ENCODE measurements around the gene MLANA.

The MLANA gene, protein sequence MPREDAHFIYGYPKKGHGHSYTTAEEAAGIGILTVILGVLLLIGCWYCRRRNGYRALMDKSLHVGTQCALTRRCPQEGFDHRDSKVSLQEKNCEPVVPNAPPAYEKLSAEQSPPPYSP

DNA sequence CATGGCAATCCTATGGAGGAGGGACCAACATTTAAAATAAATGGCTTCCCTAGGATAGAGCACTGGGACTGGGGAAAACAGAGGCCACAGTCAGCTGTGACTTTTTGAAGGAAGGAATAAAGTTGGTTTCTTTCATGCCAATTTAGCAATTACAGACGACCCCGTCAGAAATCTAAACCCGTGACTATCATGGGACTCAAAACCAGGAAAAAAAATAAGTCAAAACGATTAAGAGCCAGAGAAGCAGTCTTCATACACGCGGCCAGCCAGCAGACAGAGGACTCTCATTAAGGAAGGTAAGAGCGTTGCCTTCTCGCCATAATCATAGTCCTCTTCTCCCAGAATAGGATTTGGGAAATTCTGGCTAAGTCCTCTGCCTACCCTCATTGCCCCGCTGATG, at the start of gene MLANA:
MLANA (plus strand) TSS at position 249 of the 400 bp plus-strand sequence. CDS start 1,586 bp downstream, outside the sequence.
- no peak for DNase-seq

DNA sequence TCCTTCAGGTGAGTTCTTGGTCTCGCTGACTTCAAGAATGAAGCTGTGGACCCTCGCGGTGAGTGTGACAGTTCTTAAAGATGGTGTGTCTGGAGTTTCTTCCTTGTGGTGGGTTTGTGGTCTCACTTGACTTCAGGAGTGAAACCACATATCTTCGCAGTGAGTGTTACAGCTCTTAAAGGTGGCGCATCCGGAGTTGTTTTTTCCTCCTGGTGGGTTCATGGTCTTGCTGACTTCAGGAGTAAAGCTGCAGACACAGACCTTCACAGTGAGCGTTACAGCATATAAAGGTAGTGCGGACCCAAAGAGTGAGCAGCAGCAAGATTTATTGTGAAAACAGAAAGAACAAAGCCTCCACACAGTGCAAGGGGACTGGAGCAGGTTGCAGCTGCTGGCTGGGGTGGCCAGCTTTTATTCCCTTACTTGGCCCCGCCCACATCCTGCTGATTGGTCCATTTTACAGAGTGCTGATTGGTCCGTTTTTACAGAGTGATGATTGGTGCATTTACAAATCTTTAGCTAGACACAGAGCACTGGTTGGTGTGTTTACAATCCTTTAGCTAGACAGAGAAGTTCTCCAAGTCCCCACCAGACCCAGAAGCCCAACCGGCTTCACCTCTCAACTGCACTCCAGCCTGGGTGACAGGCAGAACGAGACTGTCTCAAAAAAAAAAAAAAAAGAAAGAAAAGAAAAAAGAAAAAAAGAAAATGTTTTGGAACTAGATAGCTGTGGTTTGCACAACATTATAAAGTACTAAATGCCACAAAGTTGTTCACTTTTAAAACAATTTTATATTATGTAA, 48.7 kb upstream of the MLANA start:
- no peak for DNase-seq

DNA sequence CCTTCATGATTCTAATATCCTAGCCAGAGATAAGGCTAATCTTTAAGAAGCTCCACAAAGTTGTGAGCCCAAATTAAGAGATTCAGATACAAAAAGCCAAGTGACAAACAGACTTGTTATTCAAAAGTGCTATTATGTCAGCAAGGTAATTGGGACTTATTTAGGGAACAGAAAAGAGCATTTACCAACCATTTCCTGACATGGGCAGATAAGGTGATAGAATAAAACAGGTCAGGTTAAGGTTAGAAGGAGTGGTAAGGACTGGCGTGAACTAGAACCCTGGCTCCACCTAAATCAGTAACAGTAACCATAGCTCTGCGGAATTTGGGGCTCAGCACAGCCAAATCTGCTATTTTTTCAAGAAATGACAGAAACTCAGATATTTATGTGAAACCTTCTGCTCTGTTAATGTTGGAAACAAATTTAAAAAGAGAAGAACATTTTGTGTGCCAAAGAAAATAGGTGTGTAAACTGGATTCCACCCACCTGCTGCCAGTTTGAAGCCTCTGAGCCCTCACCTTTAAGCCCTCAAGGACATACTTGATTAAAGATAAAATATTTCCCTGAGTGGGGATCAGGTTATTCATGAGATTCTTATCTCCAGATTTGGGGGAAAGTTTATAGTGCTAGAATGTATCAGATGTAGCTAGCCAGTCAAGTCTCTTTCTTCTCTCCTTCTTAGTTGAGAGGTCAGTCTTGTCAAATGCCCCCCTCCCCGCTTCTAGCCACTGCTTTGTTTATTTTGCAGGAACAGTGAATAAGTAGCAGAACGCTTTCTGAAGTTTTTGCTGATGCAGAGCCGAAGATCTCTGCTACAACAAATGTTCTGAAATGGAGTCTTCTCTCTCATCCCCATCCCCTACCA, 47.5 kb upstream of the MLANA start:
- DNase-seq: no peak

DNA sequence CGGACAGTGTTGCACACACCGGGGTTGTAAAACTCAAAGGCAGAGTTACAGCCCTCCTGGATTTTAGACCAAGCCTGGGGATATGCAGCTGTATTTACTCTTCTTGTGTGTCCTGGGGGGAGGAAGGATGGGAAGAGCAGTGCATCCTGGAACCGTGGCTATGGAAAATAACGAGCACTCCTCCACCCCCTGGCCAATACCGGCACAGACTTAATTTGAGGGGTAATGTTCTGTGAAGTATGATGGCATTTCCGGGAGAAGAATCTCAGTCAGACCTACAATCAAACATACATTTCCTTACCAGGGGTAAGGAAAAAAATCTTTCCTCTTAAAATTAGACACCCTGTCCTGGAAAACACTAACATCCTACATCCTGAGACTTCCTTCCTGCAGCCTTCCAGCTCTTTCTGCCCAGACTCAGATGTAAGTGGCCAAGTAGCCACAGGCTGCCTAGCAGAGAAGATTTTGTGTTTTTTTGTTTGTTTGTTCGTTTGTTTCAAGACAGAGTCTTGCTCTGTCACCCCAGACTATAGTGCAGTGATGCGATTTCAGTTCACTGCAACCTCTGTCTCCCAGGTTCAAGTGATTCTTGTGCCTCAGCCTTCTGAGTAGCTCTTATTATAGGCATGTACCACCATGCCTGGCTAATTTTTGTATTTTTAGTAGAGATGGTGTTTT, 46.8 kb upstream of the MLANA start:
- peak in 1 of 2 experiments; percentile 18 for DNase-seq

DNA sequence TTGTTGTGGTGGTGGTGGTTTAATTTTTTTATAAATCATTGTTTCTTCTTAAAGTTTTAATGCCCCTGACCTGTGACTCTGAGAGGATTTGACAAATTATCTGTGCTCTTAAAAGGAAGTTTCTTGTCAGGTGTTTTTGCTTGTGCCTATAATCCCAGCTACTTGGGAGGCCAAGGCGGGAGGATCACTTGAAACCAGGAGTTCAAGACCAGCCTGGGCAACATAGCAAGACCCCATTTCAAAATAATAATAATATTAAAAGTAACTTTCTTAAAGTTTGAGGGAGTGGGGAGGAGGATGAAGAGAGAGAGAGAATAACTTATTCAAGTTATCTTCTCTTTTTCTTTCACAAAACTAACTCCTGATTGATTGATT, 45.5 kb upstream of the MLANA start:
- DNase-seq: no peak

DNA sequence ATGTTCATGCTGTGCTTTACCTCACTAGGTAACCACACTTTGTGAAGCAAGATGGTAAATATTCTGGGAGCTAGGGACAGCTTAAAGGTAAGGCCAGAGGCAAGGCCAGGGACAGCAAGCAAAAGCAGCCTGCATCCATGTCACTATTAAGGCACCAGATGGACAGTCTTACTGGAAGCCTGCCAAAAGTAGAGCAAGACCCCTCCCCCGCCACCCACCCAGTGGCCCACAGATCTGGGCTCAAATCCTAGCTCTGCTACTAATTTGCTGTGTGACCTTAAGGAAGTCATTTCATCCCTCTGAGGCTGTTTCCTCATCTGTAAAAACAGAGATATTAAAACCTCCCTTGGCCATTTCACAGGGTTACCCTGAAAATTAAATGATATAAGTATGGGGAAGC, 44.6 kb upstream of the MLANA start:
- no peak for DNase-seq

DNA sequence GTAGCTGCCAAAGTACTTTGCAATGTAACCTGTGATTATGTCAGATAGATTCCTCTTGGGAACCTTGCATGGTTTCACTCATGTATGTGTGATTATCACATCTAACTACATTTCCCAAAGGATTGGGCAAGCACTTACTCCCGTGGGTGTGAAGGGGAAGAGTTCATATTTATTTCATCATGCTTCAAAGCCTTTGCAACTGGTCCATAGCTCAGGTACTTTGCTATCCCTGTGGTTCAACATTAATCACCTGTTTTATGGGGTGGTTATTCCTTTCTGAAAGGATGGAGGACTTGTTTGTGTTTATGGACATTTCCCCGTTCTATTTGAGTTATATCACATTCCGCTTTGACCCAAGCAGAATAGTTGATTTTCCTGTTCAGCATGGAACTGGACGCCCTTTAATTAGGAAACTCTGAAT, 44.2 kb upstream of the MLANA start:
- no peak for DNase-seq

DNA sequence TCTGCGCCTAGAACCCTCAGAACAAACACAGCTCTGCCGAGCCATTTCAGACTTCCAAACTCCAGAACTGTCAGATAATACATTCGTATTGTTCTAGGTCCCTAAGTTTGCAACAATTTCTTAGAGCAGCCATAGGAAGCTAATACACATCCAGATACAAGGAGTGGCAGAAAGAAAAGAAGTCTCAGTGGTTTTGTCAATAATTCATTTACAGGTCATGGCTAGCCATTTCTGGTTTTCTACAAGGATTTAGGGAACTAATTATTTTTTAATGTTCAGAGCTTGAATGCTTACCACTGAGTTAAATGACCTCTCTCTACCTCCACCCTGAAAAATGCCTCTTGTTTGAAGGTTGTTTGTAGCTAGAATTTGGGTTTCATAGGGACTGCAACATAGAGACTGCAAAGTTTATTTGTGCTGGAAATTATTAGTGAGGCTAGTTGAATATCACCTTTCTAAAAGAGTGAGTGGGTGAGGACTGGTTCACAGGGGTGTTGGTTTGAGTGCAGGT, 42.3 kb upstream of the MLANA start:
- no peak for DNase-seq

DNA sequence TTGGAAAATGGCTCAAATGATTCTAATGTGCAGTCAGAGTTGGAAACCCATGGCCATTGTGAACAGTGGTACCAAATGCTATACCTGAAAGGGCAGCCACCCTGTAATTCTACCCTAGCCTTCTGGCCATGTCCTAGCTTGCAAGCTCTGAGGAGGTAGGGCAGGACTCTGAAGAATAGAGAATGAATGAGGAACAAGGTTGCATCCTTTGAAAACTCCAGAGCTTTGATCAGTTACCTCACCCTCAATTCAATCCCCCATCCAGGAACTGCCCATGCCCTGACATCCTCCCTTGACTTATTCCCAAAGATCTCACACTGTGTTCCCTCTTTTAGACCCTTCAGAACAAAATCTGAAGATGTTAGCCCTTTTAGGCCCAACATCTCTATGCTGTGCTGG, 40.0 kb upstream of the MLANA start:
- DNase-seq: no peak

DNA sequence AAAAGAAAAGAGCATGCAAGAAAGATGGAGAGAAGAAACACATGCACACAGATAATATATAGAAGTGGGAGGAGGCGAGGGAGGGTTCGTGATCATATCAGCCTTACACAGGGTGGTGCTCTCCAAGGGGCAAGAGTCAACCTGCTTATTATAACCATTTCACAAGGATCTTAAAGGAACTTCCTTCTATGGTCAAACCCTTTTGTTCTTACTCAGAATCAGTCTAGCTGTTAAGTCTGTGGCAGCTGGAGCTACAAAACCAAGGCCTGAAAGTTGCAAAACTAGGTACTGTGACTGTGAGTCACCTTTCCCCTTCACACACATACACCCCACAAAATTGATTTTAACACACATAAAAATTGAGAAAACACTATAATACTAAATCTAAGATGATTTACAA, 39.2 kb upstream of the MLANA start:
- no peak for DNase-seq

DNA sequence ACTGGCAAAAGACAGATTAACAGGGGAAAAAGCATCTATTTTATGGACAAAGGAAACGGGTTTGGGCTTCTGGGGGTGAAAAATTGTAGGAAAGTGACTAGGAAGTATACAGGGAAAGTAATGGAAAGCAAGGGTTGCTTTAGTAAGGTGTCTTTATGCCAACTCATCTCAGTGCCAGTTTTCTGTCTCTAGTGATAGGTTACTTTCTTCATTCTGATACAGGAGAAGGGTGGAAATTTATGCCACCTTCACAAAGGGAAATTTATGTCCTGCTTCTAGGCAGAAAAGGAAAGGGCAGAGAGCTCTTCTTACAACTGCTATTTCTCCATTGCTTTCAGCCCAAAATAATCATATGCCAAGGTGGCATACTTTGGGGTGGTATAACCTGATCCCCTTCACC, 37.7 kb upstream of the MLANA start:
- no peak for DNase-seq

DNA sequence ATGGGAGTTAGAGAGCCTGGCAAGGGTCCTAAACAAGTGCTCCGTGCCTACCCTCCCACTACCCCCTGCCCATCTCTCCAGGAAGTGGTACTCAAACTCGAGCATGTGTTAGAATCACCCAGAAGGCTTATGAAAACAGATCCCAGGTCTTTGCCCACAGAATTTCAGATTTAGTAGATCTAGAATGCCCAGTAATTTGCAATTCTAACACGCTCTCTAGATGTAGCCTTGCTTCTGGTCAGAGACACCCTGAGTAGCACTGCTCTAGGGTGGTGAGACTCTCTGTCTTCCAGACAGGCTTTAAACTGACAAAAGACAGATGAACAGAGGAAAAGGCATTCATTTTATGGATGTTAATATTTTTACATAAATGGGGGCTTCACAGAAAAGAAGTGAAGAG, 37.1 kb upstream of the MLANA start:
- no peak for DNase-seq

DNA sequence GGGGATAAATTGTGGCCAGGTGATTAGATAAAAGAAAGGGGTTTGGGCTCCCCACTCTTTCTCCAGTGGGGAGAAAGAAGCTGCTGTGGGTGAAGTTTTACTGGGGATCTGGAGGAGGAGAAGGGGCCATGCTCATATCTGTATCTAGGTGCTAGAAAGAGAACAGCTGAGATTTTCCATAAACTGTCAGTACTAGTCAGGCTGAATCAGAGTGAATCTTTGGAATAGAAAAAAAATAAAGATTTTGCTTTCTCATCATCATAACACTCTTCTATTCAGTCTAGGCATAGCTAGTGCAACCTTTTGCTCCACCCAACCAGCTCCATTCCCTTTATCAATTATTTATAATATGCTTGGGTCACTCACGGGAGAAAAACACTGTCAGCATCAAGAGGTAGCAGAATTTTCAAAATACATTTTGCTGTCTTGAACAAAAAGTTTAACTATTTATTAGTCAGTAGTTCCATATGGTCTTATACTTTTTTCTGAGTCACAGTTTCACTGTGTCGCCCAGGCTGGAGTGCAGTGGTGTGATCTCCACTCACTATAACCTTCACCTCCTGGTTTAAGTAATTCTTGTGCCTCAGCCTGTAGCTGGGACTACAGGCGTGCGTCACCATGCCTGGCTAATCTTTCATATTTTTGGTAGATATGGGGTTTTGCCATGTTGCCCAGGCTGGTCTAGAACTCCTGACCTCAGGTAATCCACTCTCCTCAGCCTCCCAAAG, 36.5 kb upstream of the MLANA start:
- no peak for DNase-seq

DNA sequence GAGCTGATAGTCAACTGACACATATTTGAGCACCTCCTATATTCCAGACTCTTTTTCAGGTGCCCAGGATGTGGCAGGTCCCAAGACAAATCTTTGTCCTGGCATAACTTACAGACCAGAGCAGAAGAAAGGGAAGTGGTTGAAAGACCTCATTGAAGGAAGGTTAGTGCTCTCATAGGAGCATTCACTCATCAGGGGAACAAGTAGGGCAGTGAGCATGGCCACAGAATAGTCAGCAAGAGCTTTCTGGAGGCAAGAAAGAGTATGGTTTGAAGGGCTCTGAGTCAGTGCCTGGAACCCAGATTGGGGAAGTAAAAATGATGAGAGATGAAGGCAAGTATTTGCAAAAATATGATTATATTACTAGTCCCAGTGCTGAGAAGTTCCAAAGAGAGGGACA, 32.8 kb upstream of the MLANA start:
- DNase-seq: no peak

DNA sequence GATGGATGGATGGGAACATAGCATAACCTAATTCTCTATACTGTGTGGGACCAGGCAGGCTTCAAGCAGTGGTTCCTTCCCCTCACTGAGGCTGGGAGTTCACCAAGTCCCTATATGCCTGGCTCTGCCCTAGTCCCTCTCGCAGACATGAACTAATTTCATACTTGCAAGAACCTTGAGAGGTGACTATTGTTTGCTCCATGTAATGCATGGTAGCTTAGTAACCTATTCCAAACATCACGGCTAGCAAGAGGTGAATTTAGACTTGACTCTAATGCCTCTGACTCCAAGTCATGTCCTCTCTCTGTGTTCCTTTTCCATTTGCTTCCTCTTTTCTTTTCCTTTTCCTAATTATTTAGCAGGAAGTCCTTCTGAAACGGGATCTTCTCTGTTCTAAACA, 31.9 kb upstream of the MLANA start:
- no peak for DNase-seq

DNA sequence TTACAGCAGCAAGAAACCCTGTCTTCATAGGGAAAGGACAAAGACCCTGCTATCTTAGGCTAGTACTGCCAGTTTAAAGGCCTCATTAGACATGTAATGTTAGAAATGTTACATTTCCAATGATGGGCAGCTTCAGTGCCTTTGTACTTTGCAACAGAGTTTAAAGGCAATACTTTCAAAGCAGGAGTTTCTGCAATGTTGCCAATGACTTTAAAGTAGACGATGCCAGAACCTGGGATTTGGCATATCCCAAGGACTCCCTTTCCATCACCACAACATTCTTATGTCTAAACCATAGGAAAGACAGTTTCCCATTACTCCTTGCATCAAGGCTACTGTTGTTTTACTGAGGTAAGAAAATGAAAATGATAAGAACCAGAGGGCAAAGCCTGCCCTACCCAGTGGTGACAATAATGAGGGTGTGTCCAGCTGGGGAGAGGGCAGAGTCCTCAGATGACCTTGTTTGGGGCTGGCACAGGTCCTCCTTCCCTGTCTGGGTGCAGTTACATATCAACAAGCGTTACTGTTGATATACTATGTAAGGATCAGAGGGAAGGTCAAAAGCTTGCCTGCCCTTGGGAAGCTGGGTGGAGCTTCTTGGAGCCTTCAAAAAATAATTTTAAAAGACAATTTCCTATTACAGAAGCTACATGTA, 27.5 kb upstream of the MLANA start:
- DNase-seq: no peak

DNA sequence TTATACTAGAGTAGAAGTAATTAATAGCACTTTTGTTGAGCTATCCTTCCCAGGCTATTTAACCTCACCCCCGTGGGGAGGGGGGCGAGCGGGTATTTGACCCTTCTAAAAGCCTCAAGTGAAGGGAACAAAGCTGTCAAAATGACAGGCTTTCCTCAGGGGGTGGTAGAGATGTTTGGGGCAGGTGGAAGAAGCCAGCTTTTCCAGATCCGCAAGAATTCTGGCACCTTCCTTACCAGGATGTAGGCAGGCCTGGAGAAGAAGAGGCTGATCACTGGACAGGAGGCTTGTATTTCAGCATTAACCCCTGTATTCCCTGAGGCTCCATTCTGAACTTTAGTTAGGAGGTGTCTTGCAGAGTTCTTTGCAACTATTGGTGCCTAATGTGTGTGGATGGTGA, 26.2 kb upstream of the MLANA start:
- DNase-seq: no peak

DNA sequence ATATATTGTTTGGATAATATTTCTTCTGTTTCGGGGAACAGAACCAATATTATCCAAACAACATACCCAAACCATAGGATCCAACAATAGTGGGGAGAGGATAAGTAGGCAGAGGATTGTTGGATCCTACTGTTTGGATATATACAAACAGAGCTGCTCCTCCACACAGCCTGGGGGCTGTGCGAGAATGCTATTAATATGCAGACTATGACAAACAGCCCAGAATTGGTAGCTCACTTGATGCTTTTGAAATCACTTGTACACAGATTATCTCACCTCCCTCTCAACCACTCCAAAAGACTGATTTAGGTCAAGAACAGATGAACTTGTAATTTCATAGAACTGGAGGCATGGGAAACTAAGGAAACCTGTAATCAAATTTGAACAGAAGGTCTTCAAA, 24.4 kb upstream of the MLANA start:
- DNase-seq: no peak

DNA sequence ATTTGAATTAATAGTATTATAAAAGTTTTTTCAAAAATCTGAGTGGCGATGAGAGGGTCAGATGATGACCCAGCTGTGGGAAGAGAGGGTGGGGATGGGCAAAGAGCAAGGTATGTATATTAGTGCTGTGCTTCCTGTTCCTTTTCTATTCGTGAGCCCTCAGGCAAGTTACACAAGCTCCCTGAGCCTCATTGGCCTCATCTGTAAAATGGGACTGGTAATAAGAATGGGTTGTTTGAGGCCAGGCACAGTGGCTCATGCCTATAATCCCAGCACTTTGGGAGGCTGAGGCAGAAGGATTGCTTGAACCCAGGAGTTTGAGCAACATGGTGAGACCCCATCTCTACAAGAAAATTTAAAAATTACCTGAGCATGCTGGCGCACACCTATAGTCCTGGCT, 24.0 kb upstream of the MLANA start:
- DNase-seq: no peak

DNA sequence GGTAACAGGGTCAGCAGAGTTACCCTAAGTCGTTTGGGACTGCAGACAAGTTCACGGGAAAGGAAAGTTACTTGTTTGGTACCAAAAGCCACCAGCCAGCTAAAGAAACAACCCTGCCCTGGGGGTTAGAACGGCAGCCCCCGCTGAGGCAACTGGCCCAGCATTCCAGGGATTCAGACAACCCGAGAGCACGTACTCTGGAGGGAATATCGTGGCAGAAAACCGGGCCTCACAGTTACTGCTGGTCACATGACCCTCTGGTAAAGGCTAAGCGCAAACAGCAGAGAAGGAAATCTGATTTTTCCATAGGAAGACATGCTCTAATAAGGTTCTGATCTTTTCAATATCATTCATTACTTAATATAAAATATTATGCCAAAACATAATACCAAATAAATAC, 22.5 kb upstream of the MLANA start:
- no peak for DNase-seq

DNA sequence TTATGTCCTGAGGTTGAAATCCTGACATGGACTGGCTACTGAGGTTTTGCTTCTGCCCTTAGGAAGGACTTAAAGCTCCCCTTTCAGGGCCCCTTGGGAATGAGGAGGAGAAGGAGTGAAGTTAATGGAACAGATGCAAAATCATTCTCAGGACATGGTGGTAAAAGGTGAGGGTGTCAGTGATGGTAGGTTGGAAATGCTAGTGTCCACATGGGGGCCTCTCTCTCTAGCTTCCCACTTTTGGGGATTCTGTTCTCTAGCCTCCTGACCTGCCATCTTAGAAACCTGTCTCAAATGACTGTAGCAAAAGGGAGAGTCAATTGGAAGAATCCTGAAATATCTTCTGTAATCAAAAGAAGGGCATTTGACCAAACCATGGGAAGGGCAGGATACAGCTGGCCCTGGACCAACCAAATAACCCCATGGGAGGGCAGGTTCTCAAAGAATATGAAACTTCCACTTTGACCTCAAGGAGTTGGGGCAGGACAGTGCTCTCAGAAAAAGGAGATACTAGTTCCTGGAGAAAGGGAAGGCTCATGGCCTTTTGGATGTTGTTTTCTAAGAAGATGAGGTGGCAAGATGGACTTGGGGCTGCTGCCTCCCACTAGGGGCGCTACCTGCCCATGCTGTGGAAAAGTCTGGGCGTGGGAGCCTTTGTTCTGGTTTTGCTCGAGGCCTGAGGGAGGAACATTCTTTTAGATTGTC, 21.2 kb upstream of the MLANA start:
- DNase-seq: no peak

DNA sequence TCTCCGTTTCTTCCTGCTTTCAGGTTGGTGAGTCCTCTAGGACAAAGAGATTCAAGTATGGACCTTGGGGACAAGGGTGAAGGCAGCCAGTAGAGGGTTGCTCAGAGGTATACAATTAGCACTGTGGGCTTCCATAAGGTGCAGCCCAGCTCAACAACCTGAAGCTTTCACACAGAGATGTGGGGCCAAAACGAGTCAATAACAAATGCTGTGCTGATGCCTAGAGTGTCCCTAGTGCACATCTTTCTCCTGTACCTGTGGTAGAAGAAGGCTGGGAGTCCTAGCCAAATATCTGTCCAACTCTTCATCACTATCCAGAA, 20.7 kb upstream of the MLANA start:
- DNase-seq: no peak
